Measurements from ENCODE around the gene CELA2A.
A peak's percentile ranks its signal among the peaks of the same experiment; 100 is the strongest.

CELA2A gene

GRCh38 chr1:15410223-15410883 is 46.2 kb upstream of the CELA2A start:
- Histone ChIP-seq H3K27me3 (ENCODE audit: insufficient read depth, low read depth) (peaks cover 9% of the 10 kb centered on the region; the same call in 1 of the 2 replicates), H4K20me1 (ENCODE audit: insufficient read depth) (no peaks in the 10 kb centered on the region), H3K36me3 (ENCODE audit: insufficient read depth) (no peaks in the 10 kb centered on the region), H3K27ac (no peak overlapping the region), H3K79me2 (ENCODE audit: insufficient read depth, low read depth) (no peaks in the 10 kb centered on the region; the same call in 1 of the 2 replicates), H3K4me1 (ENCODE audit: low read depth, poor library complexity, severe bottlenecking) (peaks cover 5% of the 10 kb centered on the region), H3K4me2 (peak overlapping the region; percentile 84), H2AFZ (ENCODE audit: low read depth) (peak overlapping the region; percentile 79), H3K9ac (peak overlapping the region; percentile 81), H3K4me3 (IDR thresholded peaks at IDR 0.05; ENCODE audit: insufficient read depth, low read depth, low read length) (peak overlapping the region; percentile 63)
- TF ChIP-seq CTCF (conservative IDR thresholded peaks at IDR 0.05; ENCODE audit: low read depth, low read length): no peak

- peak overlapping the region; percentile 84 for H3K4me2 ChIP-seq
- H3K4me1 ChIP-seq (ENCODE audit: low read depth, poor library complexity, severe bottlenecking): peaks cover 5% of the 10 kb centered on the region
- H3K4me3 ChIP-seq (IDR thresholded peaks at IDR 0.05; ENCODE audit: insufficient read depth, low read depth, low read length): peak overlapping the region; percentile 58
- H2AFZ ChIP-seq (ENCODE audit: low read depth): peak overlapping the region; percentile 79; the same call in 1 of the 2 replicates
- TF ChIP-seq CTCF (conservative IDR thresholded peaks at IDR 0.05; ENCODE audit: low read depth, low read length): no peak
- H3K27me3 ChIP-seq (ENCODE audit: insufficient read depth, low read depth): peaks cover 9% of the 10 kb centered on the region; the same call in 1 of the 2 replicates
- H3K79me2 ChIP-seq (ENCODE audit: insufficient read depth, low read depth): no peaks in the 10 kb centered on the region; the same call in 1 of the 2 replicates
- no peaks in the 10 kb centered on the region for H4K20me1 ChIP-seq (ENCODE audit: insufficient read depth)
- H3K36me3 ChIP-seq (ENCODE audit: insufficient read depth): no peaks in the 10 kb centered on the region
- H3K9ac ChIP-seq: peak overlapping the region; percentile 81; the same call in 1 of the 2 replicates
- H3K27ac ChIP-seq: no peak overlapping the region
Measured at GRCh38 chr1:15410884-15411245, 45.7 kb upstream of the CELA2A start.

GRCh38 chr1:15411593-15412137 is 44.9 kb upstream of the CELA2A start:
- Histone ChIP-seq H3K27me3 (ENCODE audit: insufficient read depth, low read depth) (peaks cover 9% of the 10 kb centered on the region; the same call in 1 of the 2 replicates), H3K36me3 (ENCODE audit: insufficient read depth) (no peaks in the 10 kb centered on the region), H3K79me2 (ENCODE audit: insufficient read depth, low read depth) (no peaks in the 10 kb centered on the region; the same call in 1 of the 2 replicates), H3K27ac (no peak overlapping the region), H2AFZ (ENCODE audit: low read depth) (no peak overlapping the region), H3K9ac (no peak overlapping the region), H3K4me2 (peak overlapping the region; percentile 84; the same call in 1 of the 2 replicates), H4K20me1 (ENCODE audit: insufficient read depth) (no peaks in the 10 kb centered on the region), H3K4me1 (ENCODE audit: low read depth, poor library complexity, severe bottlenecking) (peaks cover 5% of the 10 kb centered on the region), H3K4me3 (IDR thresholded peaks at IDR 0.05; ENCODE audit: insufficient read depth, low read depth, low read length) (no peak overlapping the region)
- no peak for TF ChIP-seq CTCF (conservative IDR thresholded peaks at IDR 0.05; ENCODE audit: low read depth, low read length)

GRCh38 chr1:15412175-15412800 is 44.2 kb upstream of the CELA2A start:
- H3K4me3 ChIP-seq (IDR thresholded peaks at IDR 0.05; ENCODE audit: insufficient read depth, low read depth, low read length): no peak overlapping the region
- H3K36me3 ChIP-seq (ENCODE audit: insufficient read depth): no peaks in the 10 kb centered on the region
- H3K4me2 ChIP-seq: no peak overlapping the region
- H3K79me2 ChIP-seq (ENCODE audit: insufficient read depth, low read depth): no peaks in the 10 kb centered on the region; the same call in 1 of the 2 replicates
- TF ChIP-seq CTCF (conservative IDR thresholded peaks at IDR 0.05; ENCODE audit: low read depth, low read length): no peak
- no peaks in the 10 kb centered on the region for H4K20me1 ChIP-seq (ENCODE audit: insufficient read depth)
- H2AFZ ChIP-seq (ENCODE audit: low read depth): no peak overlapping the region
- peaks cover 10% of the 10 kb centered on the region for H3K4me1 ChIP-seq (ENCODE audit: low read depth, poor library complexity, severe bottlenecking)
- H3K27ac ChIP-seq: no peak overlapping the region
- H3K9ac ChIP-seq: no peak overlapping the region
- peaks cover 9% of the 10 kb centered on the region; the same call in 1 of the 2 replicates for H3K27me3 ChIP-seq (ENCODE audit: insufficient read depth, low read depth)
